GM18502 (cell line): Measurements from ENCODE around the gene ARID2.

ENCODE experiments used
- ATAC-seq: cut with Tn5 transposase; IDR thresholded peaks from one replicate; pipeline ENCODE4 v1.9.1; 2021; ENCODE audit warnings: mild to moderate bottlenecking; ENCODE audit not compliant: unreplicated experiment, poor library complexity

Gene ARID2

DNA sequence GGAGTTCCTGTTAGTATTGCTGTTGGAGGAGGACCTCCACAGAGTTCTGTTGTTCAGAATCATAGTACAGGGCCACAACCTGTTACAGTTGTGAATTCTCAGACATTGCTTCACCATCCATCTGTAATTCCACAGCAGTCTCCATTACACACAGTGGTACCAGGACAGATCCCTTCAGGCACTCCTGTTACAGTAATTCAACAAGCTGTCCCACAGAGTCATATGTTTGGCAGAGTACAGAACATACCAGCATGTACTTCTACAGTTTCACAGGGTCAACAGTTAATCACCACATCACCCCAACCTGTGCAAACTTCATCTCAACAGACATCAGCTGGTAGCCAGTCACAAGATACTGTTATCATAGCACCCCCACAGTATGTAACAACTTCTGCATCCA, 120.8 kb downstream of the ARID2 start:
- no peak for ATAC-seq

DNA sequence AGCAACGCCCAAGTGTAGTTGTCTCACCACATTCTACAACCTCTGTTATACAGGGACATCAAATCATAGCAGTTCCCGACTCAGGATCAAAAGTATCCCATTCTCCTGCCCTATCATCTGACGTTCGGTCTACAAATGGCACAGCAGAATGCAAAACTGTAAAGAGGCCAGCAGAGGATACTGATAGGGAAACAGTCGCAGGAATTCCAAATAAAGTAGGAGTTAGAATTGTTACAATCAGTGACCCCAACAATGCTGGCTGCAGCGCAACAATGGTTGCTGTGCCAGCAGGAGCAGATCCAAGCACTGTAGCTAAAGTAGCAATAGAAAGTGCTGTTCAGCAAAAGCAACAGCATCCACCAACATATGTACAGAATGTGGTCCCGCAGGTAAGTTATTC, 123.0 kb downstream of the ARID2 start:
- no peak for ATAC-seq

DNA sequence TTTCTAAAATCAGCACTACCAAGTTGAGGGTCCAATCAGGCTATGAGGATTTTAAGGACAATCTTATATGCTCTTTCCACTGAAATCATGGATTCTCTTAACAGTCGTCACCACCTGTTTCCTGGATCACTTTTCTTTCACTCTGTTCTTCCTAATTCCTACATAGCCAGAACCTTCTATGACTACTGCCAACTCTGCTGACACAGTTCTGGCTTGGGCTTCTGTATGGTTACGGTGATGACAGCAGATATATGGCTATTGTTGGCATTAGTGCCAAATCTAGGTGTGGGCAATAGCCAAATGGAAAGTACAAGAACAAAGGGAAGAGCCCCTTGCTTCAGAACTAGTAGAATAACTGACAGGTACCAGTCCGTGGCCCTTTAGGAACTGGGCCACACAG, 124.0 kb downstream of the ARID2 start:
- ATAC-seq, result no peak

DNA sequence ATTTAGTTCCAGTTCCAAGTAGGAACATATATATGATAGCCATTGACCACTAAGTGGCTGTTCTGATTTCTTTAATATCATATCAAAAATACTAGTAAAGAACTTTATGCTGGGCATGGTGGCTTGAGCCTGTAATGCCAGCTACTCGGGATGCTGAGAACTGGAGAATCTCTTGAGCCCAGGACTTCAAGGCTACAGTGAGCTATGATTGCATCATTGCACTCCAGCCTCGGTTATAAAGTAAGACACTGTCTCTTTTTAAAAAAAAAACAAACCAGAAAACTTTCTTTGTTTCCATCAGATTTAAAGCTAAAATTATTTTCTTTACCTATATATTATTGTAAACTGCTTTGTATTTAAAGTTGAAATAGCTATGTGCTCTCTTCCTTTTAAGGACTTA, 133.8 kb downstream of the ARID2 start:
- ATAC-seq, result no peak

DNA sequence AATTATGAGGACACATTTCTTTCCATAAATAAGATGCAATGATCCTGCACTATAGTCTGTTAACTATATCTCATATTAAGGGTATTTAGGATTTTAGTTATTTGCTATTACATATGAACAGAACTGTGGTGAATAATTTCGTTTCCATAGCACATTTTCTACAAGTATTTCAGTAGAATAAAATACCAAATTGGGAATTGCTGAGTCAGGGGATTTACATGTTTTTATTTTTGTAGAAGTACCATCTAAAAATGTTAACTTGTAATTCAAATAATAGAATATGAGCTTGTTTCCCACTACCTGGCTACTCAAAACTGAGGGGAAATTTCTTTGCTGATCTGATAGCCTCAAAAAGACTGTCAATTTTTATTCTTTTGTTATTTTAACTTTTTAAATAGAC, 136.8 kb downstream of the ARID2 start:
- no peak for ATAC-seq

DNA sequence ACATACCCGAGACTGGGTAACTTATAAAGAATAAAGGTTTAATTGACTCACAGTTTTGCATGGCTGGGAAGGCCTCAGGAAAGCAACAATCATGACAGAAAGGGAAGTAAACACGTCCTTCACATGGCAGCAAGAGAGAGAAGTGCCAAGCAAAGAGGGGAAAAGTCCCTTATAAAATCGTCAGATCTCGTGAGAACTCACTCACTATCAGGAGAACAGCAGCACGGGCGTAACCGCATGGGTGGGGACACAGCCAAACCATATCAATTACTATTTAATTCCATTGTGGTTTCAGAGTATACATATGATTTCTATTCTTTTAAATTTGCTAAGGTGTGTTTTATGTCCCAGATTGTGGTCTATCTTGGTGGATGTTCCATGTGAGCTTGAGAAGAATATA, 142.9 kb downstream of the ARID2 start:
- ATAC-seq, result no peak

DNA sequence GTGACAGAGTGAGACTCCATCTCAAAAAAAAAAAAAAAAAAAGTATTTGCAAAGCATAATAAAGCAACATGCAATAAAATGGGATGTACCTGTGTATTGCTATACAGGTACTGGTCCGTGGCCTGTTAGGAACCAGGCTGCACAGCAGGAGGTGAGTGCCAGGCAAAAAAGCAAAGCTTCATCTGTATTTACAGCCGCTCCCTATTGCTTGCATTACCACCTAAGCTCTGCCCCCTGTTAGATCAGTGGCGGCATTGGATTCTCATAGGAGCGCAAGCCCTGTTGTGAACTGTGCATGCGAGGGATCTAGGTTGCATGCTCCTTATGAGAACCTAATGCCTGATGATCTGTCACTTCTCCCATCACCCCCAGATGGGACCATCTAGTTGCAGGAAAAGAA, 147.6 kb downstream of the ARID2 start:
- no peak for ATAC-seq

DNA sequence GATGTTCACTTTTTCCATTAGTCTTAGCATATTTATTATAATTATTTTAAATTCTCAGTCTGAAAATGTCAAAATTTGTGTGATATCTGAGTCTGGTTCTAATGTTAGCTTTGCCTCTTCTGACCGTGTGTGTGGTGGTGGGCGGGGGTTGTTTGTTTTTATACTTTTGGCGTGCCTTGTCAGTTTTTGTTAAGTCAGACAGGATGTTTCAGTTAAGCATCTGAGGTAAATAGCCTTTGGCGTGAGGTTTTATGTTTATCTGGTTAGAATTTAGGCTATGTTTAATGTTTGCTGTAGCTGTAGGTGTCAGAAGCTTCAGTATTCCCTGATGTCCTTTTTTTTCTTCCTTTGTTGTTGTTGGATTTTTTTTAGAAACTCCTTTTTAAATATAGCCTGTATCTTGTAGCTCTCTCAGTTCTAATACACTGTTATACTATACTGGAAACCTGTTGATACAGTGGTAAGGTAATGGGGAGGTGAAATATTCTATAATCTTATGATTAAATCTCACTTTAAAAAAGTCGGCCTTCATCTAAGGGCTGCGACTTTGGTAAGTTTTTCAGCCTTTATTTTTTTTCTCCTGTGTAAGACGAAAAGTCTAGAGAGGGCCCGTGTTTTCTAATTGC, 149.2 kb downstream of the ARID2 start:
- no peak for ATAC-seq

DNA sequence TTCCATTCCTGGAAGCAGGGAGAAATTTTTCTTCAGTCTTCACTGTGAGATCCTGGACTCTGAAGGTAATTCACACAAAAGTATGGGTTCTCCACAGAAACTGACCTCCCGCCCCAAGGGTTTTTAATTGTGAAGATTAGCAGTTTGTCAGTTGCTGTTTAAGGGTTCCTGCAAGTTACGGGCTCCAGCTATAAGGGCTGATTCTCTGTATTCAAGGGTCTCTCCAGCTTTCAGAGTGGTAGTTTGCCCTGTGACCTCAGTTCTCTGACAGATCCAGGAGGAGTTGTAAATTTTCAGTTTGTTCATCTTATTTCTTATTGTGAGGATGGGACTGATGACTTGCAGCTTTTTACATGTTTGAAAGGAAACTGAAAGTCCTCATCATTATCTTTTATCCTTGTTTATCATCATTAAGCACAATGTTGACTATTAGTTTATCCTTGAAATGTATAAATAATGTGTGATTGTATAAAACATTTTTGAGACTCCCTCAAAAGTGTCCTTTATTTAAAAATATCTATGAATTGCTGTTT, 149.9 kb downstream of the ARID2 start:
- ATAC-seq, result no peak

DNA sequence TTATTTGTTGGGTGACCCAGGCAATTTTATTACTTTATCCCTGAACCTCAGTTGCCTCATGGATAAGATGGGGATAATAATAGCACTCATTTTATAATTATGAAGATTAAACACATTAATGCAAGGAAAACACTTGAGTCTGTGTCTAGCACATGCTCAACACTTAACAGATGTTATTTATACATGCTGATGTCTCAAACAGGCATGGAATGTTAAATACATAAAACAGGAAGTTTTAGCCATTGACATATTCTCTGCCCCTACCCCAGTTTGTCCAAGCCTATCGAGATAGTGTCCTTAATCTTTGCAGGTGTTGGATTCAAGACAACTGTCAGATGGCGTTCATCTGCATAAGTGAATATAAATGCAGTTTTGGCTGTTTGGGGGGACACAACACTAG, 151.0 kb downstream of the ARID2 start:
- ATAC-seq, result no peak

DNA sequence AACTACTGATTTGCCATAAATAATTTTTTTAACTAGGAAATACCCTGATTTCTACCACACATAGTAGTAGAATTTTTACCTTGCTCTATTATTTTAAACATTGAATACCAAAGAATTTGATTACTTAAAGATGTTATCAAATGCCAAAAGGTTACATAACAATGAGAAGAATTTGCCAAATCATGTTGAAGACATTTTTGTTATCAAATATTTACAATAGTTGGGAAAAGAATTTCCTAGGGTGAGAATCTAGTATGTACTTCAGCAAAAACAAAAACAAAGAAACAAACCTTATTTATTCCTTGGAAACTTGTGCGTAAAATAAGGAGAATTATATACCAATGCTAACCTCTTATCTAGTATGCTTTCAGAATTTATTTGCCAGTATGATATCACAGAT, 153.7 kb downstream of the ARID2 start:
- ATAC-seq, result no peak

DNA sequence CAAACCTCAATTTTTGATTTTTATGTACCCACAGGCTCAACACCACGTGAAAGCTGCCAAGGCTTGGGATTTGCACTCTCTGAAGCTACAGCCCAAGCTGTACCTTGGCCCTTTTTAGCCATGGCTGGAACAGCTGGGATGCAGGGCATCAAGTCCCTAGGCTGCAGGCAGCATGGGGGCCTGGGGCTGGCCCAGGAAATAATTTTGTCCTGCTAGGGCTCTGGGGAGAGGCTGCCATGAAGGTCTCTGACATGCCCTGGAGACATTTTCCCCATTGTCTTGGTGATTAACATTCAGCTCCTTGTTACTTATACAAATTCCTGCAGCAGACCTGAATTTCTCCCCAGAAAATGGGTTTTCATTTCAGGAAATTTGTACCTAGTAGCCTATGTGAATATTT, 157.2 kb downstream of the ARID2 start:
- no peak for ATAC-seq

DNA sequence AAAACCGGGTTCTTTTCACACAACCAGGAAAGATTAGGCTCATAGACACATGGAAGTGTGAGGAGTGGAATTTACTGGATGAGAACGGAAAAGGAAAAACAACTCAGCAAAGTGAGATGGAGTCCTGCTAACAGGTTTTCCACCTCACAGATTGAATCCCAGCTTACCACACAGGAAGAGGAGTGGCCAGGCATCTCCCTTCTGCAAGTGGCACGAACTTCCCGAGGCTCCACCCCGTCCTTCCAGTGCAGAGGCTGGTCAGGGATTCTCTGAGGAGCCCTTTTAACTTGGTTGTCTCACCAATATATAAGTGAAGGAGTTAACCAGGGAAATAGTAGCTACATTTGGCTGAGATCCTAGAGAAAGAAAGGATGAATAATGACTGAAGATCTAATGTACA, 158.0 kb downstream of the ARID2 start:
- ATAC-seq, result no peak

DNA sequence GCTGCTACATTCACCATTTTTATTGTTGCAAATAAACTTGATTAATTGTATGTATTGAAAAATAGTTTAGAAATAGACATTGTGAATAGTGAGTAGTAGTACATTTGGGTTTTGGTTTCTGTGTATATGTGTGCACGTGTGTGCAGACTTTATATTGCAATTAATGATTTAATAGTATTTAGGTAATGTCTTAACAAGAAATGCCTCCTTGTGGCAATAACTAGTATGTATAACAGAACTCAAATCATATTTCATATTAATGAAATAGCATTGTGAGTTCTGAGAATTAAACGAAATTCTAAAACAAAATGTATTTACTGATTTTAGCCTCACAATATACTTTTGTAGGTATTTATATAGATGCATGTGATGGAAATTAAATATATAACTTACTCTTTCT, 160.8 kb downstream of the ARID2 start:
- ATAC-seq, result no peak

DNA sequence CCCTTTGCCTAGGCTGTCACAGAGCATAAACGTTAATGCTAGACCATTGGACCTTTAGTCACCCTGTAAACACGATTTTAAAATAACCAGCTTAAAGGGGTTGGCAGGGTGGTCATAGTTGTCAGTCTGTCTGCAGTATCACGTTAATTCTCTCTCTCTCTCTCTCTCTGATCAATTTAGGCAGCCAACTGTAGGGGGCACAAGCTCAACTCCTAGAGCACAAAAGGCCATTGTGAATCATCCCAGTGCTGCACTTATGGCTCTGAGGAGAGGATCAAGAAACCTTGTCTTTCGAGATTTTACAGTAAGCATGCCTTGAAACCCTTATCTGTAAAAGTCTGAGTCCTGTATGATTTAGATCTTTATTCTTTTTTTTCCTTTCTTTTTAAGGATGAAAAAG, 163.7 kb downstream of the ARID2 start:
- no peak for ATAC-seq

DNA sequence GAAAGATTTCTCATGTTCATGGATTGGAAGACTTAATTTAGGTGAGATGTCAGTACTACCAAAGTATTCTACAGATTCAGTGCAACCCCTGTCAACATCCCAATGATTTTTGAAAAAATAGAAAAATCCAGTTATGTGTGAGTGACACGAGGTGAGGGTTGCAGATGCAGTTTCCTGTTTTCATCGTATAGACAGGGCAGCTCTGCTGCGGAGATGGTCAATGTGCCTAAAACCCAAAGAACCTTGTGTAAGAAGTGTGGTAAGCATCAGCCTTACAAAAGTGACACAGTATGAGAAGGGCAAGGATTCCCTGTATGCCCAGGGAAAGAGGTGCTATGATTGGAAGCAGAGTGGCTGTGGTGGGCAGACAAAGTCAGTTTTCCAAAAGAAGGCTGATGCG, 166.5 kb downstream of the ARID2 start:
- no peak for ATAC-seq

DNA sequence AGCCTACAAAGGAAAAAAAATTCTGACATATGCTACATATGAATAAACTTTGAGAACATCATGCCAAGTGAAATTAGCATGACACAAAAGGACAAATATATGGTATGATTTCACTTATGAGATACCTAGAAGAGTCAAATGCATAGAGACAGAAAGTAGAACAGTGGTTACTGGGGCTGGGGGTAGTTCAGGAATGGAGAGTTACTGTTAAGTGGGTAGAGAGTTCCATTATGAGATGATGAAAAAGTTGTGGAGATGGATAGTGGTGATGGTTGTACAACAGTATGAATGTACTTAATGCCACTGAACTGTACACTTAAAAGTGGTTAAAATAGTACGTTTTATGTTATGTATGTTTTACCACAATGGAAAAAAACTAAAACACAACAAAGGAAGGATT, 168.6 kb downstream of the ARID2 start:
- ATAC-seq, result no peak

DNA sequence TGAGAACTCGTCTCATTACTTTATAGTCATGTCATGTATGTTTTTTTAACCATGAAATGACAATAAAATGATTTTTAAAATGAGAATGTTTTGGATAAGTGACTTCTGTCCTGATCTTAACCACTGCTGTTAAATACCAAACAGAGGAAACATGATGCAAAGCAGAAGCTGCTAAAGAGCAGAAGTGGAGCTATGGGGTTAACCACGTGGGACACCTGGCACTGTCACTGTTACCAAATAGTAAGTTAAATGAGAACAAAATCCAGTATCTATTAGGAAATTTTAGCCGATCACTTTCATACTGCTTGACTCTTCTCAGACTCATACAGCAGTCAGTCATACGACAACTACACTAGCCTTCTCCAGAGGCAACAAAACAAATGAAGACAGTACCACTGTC, 178.4 kb downstream of the ARID2 start:
- ATAC-seq, result peak; percentile 89

DNA sequence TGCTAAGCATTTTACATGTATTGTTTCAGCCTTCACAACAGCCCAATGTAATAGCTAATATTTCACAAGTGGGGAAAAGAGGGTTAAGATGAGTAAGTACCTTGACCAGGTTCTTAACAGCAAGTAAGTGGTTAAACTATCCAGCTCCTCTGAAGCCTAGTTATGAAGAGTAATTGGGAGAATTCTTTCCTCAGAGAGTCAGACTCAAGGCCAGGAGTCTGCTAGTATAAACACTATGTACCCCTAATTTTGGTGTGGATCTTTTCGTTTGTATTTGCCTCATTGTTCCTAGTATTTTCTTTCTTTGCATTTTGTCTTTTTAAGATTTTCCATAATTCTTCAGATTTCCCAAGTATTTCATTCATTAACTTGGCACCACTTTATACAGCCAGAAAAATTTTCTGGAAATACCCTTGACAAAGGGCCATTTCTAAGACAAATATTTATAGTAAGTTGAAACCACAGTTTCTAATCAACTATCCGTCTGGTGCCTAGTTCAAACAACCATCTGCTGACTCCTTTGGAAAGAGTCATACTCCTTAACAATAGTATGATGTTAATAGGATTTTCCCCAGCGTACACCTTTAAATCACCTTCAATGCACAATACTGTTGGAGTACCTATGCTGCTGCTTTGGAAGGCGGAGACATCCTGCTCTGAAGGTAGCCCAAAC, 179.7 kb downstream of the ARID2 start:
- no peak for ATAC-seq

DNA sequence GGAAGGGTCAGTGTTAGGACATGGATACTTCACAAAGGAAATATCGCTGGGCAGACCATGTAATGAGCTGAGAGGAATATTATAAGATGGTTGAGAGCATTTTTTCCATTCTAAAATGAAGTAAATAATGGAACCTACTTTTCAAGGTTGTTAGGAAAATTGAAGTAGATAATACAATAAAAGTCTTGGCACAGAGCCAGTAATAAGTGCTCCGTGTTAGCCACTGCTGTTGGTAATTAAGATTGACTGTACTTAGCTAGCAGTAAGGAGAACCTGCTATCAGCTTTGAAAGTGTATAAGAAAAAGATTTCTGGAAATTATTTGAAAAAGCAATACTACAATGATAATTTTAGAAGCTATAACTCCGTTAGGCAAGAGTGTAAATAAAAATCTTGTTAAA, 183.3 kb downstream of the ARID2 start:
- no peak for ATAC-seq

DNA sequence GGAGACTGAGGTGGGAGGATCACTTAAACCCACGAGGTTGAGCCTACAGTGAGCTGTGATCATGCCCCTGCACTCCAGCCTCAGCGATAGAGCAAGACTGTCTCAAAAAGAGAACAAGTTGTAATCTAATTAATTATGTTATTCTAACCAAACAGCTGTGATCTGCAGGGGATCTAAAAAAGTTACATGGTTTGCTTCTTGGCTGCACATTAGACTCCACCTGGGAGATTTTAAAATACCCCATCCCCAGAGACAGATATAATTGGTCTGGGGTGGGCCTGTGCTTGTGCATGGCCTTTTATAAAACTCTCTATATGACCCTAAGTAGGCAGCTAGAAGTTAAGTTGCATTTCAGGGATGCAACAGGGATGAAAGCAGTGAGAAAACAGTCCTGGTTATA, 184.1 kb downstream of the ARID2 start:
- no peak for ATAC-seq

DNA sequence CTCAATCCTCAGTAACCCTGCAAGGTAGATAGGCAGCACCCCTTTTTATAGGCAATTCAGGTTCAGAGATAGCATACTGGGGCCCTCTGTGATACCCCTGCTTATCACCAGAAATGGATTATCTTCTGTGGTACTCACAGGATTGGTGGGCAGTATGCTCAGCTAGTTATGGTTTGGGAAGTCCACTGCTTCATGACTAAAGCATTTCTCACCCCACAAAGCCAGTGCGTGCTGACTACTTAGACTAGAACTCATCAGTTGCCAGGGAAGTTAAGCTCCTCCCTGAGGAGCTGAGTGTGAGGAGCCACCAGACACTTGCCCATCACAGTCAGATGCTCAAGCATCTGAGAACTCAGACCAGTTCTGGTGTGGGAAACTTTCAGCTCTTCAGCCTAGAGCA, 184.6 kb downstream of the ARID2 start:
- peak; percentile 59 for ATAC-seq
